GM18505 (cell line): ENCODE results near the gene USP44.
"Not testable (repeated sequence)": the region's sequence is repeated elsewhere in the genome, so short reads cannot be mapped to it uniquely, and the experiment has no call there.

ENCODE experiments used
- ATAC-seq: cut with Tn5 transposase; IDR thresholded peaks from one replicate; pipeline ENCODE4 v1.9.1; 2021; ENCODE audit not compliant: unreplicated experiment
- POLR2A ChIP-seq: IDR thresholded peaks from 4 replicates; pipeline ENCODE4 v1.6.1; 2011; ENCODE audit warnings: borderline replicate concordance; ENCODE audit not compliant: insufficient read depth, insufficient read length; ENCODE audit errors: extremely low read depth

USP44 gene

DNA sequence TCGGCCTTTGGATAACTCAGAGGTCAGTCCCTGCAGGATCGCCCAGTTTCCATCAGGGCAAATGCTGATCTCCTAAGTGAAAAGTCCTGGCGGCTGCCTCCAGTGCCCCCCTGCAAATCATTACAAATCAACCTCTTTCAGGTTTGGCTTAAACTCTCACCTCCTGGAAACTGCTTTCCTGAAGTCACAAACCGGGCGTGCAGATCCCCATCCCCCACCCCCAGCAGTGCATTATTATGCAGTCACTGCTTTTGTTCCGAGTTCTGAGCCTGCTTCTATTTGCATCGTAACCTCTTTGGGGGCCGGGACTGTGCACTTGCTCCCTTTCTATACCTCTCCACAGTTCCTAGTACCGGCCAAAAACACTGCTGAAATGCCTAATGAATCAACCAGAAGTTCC is at the start of gene USP44:
Gene USP44 (minus strand): TSS at position 172 of the 400 bp plus-strand sequence. CDS start 17,220 bp downstream, outside the sequence.
- no peak for ATAC-seq
- no peak for TF ChIP-seq POLR2A

- no peak for TF ChIP-seq POLR2A
- no peak for ATAC-seq
Observed at GRCh38 chr12:95600567-95600966, 49.3 kb upstream of the USP44 start.

DNA sequence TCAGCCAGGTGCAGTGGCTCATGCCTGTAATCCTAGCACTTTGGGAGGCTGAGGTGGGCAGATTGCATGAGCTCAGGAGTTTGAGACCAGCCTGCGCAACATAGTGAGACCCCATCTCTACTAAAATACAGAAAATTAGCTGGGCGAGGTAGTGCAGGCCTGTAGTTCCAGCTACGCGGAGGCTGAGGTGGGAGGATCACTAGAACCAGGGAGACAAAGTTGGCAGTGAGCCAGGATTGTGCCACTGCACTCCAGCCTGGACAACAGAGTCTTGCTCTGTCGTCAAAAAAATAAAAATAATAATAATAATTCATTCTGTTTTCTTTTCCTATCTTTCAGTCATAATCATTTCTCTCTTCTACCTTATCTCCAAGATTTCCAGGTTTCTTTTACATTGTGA is 48.6 kb upstream of the USP44 start:
- TF ChIP-seq POLR2A, result no peak
- no peak for ATAC-seq

GRCh38 chr12:95594136-95594535 is 42.9 kb upstream of the USP44 start:
- ATAC-seq, result no peak

DNA sequence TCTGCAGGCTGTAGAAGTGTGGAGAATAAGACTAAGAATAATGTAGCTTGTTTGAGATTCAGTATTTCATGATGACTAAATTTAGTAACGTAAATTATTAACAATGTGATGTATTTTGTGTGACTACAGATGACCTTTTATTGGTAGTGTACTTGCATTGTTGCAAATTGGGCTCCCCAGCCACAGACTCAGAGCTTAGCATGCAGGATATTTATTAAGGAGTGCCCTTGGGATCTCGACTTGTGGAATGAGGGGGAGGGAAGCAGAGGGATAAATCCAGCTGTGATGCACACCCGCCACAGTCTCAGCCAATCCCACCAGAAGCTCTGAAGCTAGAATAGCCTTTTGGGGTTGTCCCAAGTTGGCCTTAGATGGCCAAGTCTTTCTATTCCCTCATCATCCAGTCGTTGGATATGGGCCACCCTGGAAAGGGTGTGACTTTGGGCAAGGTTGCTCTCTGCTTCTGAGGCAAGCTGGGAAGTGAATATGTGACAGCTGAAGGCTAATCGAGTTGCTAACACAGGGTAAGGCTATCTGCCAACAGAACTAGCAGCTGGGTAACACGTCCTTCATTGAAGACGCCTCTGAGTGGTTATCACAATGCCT is 42.1 kb upstream of the USP44 start:
- no peak for ATAC-seq
- no peak for TF ChIP-seq POLR2A

More at GRCh38 chr12:95594136-95594535, 42.9 kb upstream of the USP44 start:
- no peak for TF ChIP-seq POLR2A

GRCh38 chr12:95591731-95592130 is 40.5 kb upstream of the USP44 start:
- ATAC-seq, result no peak
- TF ChIP-seq POLR2A, result no peak

- no peak for ATAC-seq
- TF ChIP-seq POLR2A, result no peak
Observed at GRCh38 chr12:95590775-95591174, 39.5 kb upstream of the USP44 start.

DNA sequence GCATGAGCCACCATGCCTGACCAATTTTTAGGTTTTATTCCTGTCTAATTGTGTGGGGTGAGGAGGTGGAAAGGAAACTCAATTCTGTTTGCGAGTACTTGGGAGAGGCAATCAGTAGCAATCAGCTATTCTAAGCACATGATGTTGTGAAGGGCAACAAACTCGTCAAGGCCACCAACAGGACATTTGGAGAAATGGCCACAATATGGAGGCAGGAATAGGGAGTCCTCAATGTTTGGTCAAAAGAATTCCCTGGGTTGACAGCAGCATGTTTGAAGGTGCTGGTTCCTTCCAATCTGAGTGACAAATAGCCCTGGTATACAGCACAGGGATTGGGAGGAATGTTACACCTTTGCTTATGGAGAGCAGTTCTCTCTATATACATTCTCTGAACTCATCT is 32.7 kb upstream of the USP44 start:
- no peak for ATAC-seq
- no peak for TF ChIP-seq POLR2A

DNA sequence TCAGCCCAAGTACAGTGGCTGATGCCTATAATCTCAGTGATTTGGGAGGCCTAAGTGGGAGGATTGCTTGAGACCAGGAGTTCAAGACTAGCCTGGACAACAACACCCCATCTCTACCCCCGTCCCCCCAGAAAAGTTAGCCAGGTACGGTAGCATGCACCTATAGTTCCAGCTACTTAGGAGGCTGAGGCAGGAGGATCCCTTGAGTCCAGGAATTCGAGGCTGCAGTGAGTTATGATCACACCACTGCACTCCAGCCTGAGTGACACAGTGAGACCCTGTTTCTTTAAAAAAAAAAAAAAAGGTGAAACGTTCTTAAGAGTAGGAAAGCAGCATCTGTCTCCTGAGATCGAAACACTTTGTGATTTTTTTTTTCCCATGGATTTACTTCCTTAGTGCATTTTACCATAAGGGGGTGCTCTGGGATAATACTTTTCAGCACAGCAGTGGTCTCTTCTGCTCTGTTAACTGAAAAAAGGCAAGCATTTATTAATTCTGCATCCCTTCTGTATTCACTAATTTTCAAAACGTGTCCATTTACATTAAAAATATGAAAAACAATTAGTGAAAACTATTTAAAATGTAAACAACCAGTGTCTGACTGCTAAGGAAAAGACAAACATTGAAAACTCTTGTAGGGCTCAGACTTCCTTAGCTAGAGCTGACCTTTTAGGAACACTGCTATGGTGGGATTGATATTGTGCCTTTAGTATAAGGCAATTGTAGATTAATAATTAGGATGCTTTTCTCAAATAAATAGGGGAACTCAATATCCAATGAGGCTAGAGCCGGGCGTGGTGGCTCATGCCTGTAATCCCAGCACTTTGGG is 31.2 kb upstream of the USP44 start:
- no peak for ATAC-seq
- no peak for TF ChIP-seq POLR2A

DNA sequence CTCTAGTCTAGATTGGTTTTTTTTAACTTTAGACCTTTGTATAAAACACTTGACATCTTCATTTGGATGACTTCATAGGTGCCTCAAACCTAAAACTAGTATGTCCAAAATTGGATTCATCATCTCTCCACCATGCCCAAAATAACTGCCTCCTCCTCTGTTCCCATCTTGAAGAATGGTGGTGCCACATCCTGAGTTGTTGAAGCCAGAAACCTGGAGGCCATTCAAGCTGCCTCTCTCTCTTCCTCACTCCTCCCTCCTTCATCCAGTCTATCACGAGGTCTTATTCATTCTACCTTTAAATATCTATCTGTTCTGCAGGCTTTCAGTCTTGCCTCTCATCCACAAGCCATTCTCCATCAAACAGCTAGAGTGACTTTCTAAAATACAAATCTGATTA is 26.5 kb upstream of the USP44 start:
- ATAC-seq, result no peak
- no peak for TF ChIP-seq POLR2A

DNA sequence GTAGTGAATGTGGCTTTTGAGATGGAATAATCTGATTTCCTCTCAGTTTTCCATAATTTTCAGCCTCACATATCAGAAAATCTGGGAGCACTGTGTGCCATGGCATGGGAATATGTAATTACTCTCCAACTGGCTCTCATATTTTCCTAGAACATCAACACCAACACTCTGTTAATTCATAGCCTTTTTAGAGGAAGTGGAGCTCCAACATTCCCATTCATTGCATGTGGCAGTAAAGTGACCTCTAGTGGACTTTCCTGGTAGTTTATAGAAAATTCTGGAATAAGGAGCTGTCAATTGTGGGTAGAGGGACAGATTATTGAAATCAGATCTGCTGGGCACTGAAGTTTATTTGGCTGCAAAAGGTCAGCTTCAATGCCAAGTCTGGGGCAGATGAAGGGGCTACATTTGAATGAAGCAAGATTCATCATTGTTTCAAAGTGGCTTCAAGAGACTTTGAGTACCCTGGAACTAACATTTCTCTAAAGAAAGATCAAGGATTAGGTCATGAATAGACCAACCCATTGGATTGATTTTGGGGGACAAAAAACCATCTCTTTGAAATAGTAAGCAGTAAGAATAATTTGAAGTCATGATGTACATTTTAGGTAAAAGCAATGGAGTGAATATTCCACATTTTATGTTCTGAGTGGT is 23.6 kb upstream of the USP44 start:
- no peak for TF ChIP-seq POLR2A
- no peak for ATAC-seq

DNA sequence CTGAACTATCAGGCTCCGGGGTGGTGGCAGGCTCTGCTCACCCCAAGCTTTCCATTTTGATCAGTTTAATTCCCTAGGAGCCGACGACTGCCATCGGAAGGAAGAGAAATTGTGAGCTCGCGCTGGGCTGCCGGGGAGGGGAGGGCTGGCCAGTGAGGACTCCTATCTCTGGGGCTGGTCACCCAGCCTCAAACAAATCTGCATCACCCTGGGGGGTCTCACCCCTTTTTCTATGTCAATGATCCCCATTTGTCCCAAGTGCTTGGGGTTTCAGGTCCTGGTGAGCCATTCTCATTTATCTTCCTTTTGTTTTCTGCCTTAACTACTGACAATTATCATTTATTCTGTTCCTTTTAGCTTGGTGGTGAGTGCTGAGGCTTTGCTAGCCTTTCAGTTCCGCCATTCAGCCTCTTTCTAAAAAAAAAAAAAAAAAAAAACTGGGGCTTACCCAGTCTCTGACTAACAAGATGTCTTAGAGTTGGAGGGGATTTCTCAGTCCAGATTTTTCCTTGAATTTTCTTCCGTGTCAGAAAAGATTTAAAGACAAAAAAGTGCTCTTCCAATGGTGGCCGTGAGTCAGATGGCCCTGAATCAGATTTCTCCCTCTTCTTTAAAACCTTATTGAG is 22.8 kb upstream of the USP44 start:
- ATAC-seq, result no peak
- TF ChIP-seq POLR2A, result no peak

GRCh38 chr12:95571369-95571768 is 20.1 kb upstream of the USP44 start:
- ATAC-seq, result no peak
- no peak for TF ChIP-seq POLR2A

GRCh38 chr12:95568045-95568444 is 16.8 kb upstream of the USP44 start:
- not testable (repeated sequence) for ATAC-seq
